ENCODE data around the gene C1orf174. TPM values are rescaled to one million over a fixed set of nuclear protein-coding genes. Genes with fewer than 3 reads are reported as not detected.
"Not testable (repeated sequence)": the region's sequence is repeated elsewhere in the genome, so short reads cannot be mapped to it uniquely, and the experiment has no call there.

Gene C1orf174
- total RNA-seq, 1 donor from 2014 or later: 11.5 TPM

GRCh38 chr1:3925256-3925655, 25.2 kb upstream of the C1orf174 start:
- no peak for ATAC-seq

- ATAC-seq: no peak
Observed at GRCh38 chr1:3924825-3925220, 24.8 kb upstream of the C1orf174 start.

GRCh38 chr1:3924186-3924824, 24.2 kb upstream of the C1orf174 start:
- no peak for ATAC-seq

GRCh38 chr1:3923378-3924185, 23.5 kb upstream of the C1orf174 start:
- no peak for ATAC-seq

- no peak for ATAC-seq
Observed at GRCh38 chr1:3922851-3923250, 22.8 kb upstream of the C1orf174 start.

- peak; percentile 28 for ATAC-seq
Observed at GRCh38 chr1:3922201-3922725, 22.2 kb upstream of the C1orf174 start.

GRCh38 chr1:3921765-3922164, 21.7 kb upstream of the C1orf174 start:
- no peak for ATAC-seq

- ATAC-seq: no peak
Observed at GRCh38 chr1:3919706-3920105, 19.6 kb upstream of the C1orf174 start.

GRCh38 chr1:3918966-3919611, 19.0 kb upstream of the C1orf174 start:
- ATAC-seq: no peak

GRCh38 chr1:3918359-3918758, 18.3 kb upstream of the C1orf174 start:
- ATAC-seq: not testable (repeated sequence)

GRCh38 chr1:3917761-3918160, 17.7 kb upstream of the C1orf174 start:
- no peak for ATAC-seq

GRCh38 chr1:3915551-3916121, 15.6 kb upstream of the C1orf174 start:
- ATAC-seq: no peak

GRCh38 chr1:3914911-3915310, 14.8 kb upstream of the C1orf174 start:
- ATAC-seq: no peak

- no peak for ATAC-seq
Observed at GRCh38 chr1:3914331-3914851, 14.3 kb upstream of the C1orf174 start.

- ATAC-seq: no peak
Observed at GRCh38 chr1:3912809-3913685, 13.0 kb upstream of the C1orf174 start.

- no peak for ATAC-seq
Observed at GRCh38 chr1:3911981-3912808, 12.1 kb upstream of the C1orf174 start.

GRCh38 chr1:3910857-3911845, 11.1 kb upstream of the C1orf174 start:
- ATAC-seq: peak; percentile 73

GRCh38 chr1:3910049-3910731, 10.1 kb upstream of the C1orf174 start:
- no peak for ATAC-seq

GRCh38 chr1:3909615-3910014, 9.5 kb upstream of the C1orf174 start:
- no peak for ATAC-seq

All from esophagus mucosa (tissue), 1 donor.